Measurements from ENCODE around the gene ARHGEF19. TPM values are rescaled to one million over a fixed set of nuclear protein-coding genes. Genes with fewer than 3 reads are reported as not detected.

Gene ARHGEF19
- total and polyA plus RNA-seq, 8 donors: 3.5 to 20.1 (median 9.5) TPM

GRCh38 chr1:16153999-16154673 is 58.3 kb downstream of the ARHGEF19 start:
- peak overlapping the region; percentile 56 to 80 (median 66) for H3K4me3 ChIP-seq
- peaks cover 53 to 80% (median 64%) of the 10 kb centered on the region in 4 donors for H3K4me1 ChIP-seq
- peak overlapping the region; percentile 87 to 95 (median 92) for H3K27ac ChIP-seq
- DNase-seq: no peak
- no peaks in the 10 kb centered on the region for H3K9me3 ChIP-seq
- 12 to 34% (median 18%) methylated on average over 15 to 17 of the region's 17 CpGs for WGBS, 5 donors
- H3K27me3 ChIP-seq: peaks cover 0 to 9% (median 0%) of the 10 kb centered on the region in 3 donors
- TF ChIP-seq EP300 (IDR thresholded peaks at IDR 0.05): no peak
- TF ChIP-seq POLR2AphosphoS5 (IDR thresholded peaks at IDR 0.05): no peak
- TF ChIP-seq POLR2A (IDR thresholded peaks at IDR 0.05): no peak
- TF ChIP-seq CTCF (IDR thresholded peaks at IDR 0.05): no peak
- H3K36me3 ChIP-seq: peaks cover 5 to 20% (median 8%) of the 10 kb centered on the region in 4 donors
- intact Hi-C loops (cut with DNase I; ENCODE audit: low total_unique reads): no loop called here

- DNase-seq: no peak
- Histone ChIP-seq H3K36me3 (peaks cover 10 to 28% (median 16%) of the 10 kb centered on the region in 4 donors), H3K4me1 (peaks cover 53 to 85% (median 63%) of the 10 kb centered on the region in 4 donors), H3K9me3 (no peaks in the 10 kb centered on the region), H3K27me3 (peaks cover 0 to 9% (median 0%) of the 10 kb centered on the region in 3 donors), H3K4me3 (peak overlapping the region; percentile 56 to 80 (median 66)), H3K27ac (peak overlapping the region; percentile 87 to 95 (median 92))
- 31 to 50% (median 42%) methylated on average over 11 to 13 of the region's 13 CpGs for WGBS, 5 donors
- intact Hi-C loops (cut with DNase I; ENCODE audit: low total_unique reads): no loop called here
- no peak for TF ChIP-seq EP300 (IDR thresholded peaks at IDR 0.05)
- no peak for TF ChIP-seq POLR2AphosphoS5 (IDR thresholded peaks at IDR 0.05)
- TF ChIP-seq CTCF (IDR thresholded peaks at IDR 0.05): no peak
- no peak for TF ChIP-seq POLR2A (IDR thresholded peaks at IDR 0.05)
Observed at GRCh38 chr1:16153096-16153998, 59.1 kb downstream of the ARHGEF19 start.

GRCh38 chr1:16152481-16153087 is 59.9 kb downstream of the ARHGEF19 start:
- intact Hi-C loops (cut with DNase I; ENCODE audit: low total_unique reads): no loop called here
- peaks cover 10 to 36% (median 23%) of the 10 kb centered on the region in 4 donors for H3K36me3 ChIP-seq
- peak in 1 of 2 donors; percentile 70 for DNase-seq
- H3K9me3 ChIP-seq: no peaks in the 10 kb centered on the region
- H3K4me3 ChIP-seq: peak overlapping the region in 3 of 4 donors; percentile 56 to 80 (median 59)
- H3K27ac ChIP-seq: peak overlapping the region; percentile 87 to 95 (median 92)
- peaks cover 54 to 92% (median 64%) of the 10 kb centered on the region in 4 donors for H3K4me1 ChIP-seq
- peaks cover 0 to 9% (median 0%) of the 10 kb centered on the region in 3 donors for H3K27me3 ChIP-seq
- WGBS, 5 donors: 27 to 63% (median 37%) methylated on average over 8 to 16 of the region's 16 CpGs
- TF ChIP-seq POLR2AphosphoS5 (IDR thresholded peaks at IDR 0.05) (peak in 1 of 3 donors; percentile 5), CTCF (IDR thresholded peaks at IDR 0.05) (no peak)

- Histone ChIP-seq H3K4me1 (peaks cover 60 to 93% (median 70%) of the 10 kb centered on the region in 4 donors), H3K36me3 (peaks cover 10 to 42% (median 25%) of the 10 kb centered on the region in 4 donors), H3K4me3 (peak overlapping the region in 3 of 4 donors; percentile 56 to 80 (median 59)), H3K9me3 (no peaks in the 10 kb centered on the region), H3K27me3 (peaks cover 0 to 9% (median 0%) of the 10 kb centered on the region in 3 donors), H3K27ac (peak overlapping the region in 4 of 5 donors; percentile 92 to 95 (median 92))
- no peak for DNase-seq
- intact Hi-C loops (cut with DNase I; ENCODE audit: low total_unique reads): no loop called here
- 61 to 77% (median 66%) methylated on average over 4 of the region's 4 CpGs for WGBS, 5 donors
- no peak for TF ChIP-seq POLR2AphosphoS5 (IDR thresholded peaks at IDR 0.05)
- TF ChIP-seq CTCF (IDR thresholded peaks at IDR 0.05): no peak
- no peak for TF ChIP-seq POLR2A (IDR thresholded peaks at IDR 0.05)
- no peak for TF ChIP-seq EP300 (IDR thresholded peaks at IDR 0.05)
Observed at GRCh38 chr1:16151995-16152384, 60.5 kb downstream of the ARHGEF19 start.

All from stomach (tissue), 9 donors.